ENCODE results near the gene OST4. TPM values are rescaled to one million over a fixed set of nuclear protein-coding genes. Genes with fewer than 3 reads are reported as not detected.

OST4 gene
- total RNA-seq, 6 donors from 2014 or later: 90.4 to 265 (median 176) TPM

GRCh38 chr2:27069436-27069835 lies 2.0 kb downstream of the OST4 start:
- ATAC-seq (ENCODE audit: low FRiP score in 2 of 2): no peak
- WGBS, 2 donors: 90 to 98% methylated on average over 6 of the region's 6 CpGs
- TF ChIP-seq POLR2A (IDR thresholded peaks at IDR 0.05): no peak
- TF ChIP-seq CTCF (IDR thresholded peaks at IDR 0.05): no peak
- no peak for TF ChIP-seq EP300 (IDR thresholded peaks at IDR 0.05)
- no peak for TF ChIP-seq POLR2AphosphoS5 (IDR thresholded peaks at IDR 0.05)
- peaks cover 0 to 38% (median 17%) of the 10 kb centered on the region in 4 donors for H3K36me3 ChIP-seq
- DNase-seq: no peak
- no peaks in the 10 kb centered on the region for H3K9me3 ChIP-seq
- peak overlapping the region in 1 of 4 donors; percentile 95 for H3K4me3 ChIP-seq
- peaks cover 31 to 43% (median 33%) of the 10 kb centered on the region in 4 donors for H3K4me1 ChIP-seq
- no peaks in the 10 kb centered on the region for H3K27me3 ChIP-seq
- peak overlapping the region in 1 of 4 donors; percentile 92 for H3K27ac ChIP-seq

GRCh38 chr2:27067385-27067784 lies 4.1 kb downstream of the OST4 start:
- 95 to 96% methylated on average over 5 of the region's 5 CpGs for WGBS, 2 donors
- Histone ChIP-seq H3K36me3 (peaks cover 0 to 38% (median 17%) of the 10 kb centered on the region in 4 donors), H3K4me1 (peaks cover 27 to 38% (median 28%) of the 10 kb centered on the region in 4 donors), H3K4me3 (no peak overlapping the region), H3K9me3 (no peaks in the 10 kb centered on the region), H3K27me3 (no peaks in the 10 kb centered on the region), H3K27ac (no peak overlapping the region)
- DNase-seq: no peak
- ATAC-seq (ENCODE audit: low FRiP score in 2 of 2): no peak
- TF ChIP-seq EP300 (IDR thresholded peaks at IDR 0.05) (no peak), CTCF (IDR thresholded peaks at IDR 0.05) (no peak), POLR2A (IDR thresholded peaks at IDR 0.05) (no peak), POLR2AphosphoS5 (IDR thresholded peaks at IDR 0.05) (no peak)

GRCh38 chr2:27065128-27065527 lies 6.3 kb downstream of the OST4 start:
- Histone ChIP-seq H3K27ac (no peak overlapping the region), H3K4me3 (no peak overlapping the region), H3K36me3 (peaks cover 0 to 46% (median 17%) of the 10 kb centered on the region in 4 donors), H3K27me3 (no peaks in the 10 kb centered on the region), H3K4me1 (peaks cover 14 to 20% (median 15%) of the 10 kb centered on the region in 4 donors), H3K9me3 (no peaks in the 10 kb centered on the region)
- no peak for ATAC-seq (ENCODE audit: low FRiP score in 2 of 2)
- WGBS, 2 donors: 88 to 91% methylated on average over 3 of the region's 3 CpGs
- no peak for TF ChIP-seq EP300 (IDR thresholded peaks at IDR 0.05)
- no peak for TF ChIP-seq POLR2AphosphoS5 (IDR thresholded peaks at IDR 0.05)
- no peak for TF ChIP-seq POLR2A (IDR thresholded peaks at IDR 0.05)
- no peak for TF ChIP-seq CTCF (IDR thresholded peaks at IDR 0.05)
- no peak for DNase-seq

GRCh38 chr2:27060323-27060722 lies 11.1 kb downstream of the OST4 start:
- Histone ChIP-seq H3K4me1 (no peaks in the 10 kb centered on the region), H3K27ac (no peak overlapping the region), H3K4me3 (no peak overlapping the region), H3K9me3 (no peaks in the 10 kb centered on the region), H3K36me3 (peaks cover 0 to 55% (median 12%) of the 10 kb centered on the region in 4 donors), H3K27me3 (no peaks in the 10 kb centered on the region)
- DNase-seq: no peak
- no peak for ATAC-seq (ENCODE audit: low FRiP score in 2 of 2)
- 92 to 94% methylated on average over 3 of the region's 3 CpGs for WGBS, 2 donors
- TF ChIP-seq POLR2A (IDR thresholded peaks at IDR 0.05) (no peak), EP300 (IDR thresholded peaks at IDR 0.05) (no peak), CTCF (IDR thresholded peaks at IDR 0.05) (no peak), POLR2AphosphoS5 (IDR thresholded peaks at IDR 0.05) (no peak)

- Histone ChIP-seq H3K4me3 (no peak overlapping the region), H3K27ac (no peak overlapping the region), H3K9me3 (no peaks in the 10 kb centered on the region), H3K36me3 (peaks cover 0 to 62% (median 19%) of the 10 kb centered on the region in 4 donors), H3K4me1 (no peaks in the 10 kb centered on the region), H3K27me3 (no peaks in the 10 kb centered on the region)
- DNase-seq: no peak
- TF ChIP-seq EP300 (IDR thresholded peaks at IDR 0.05): no peak
- no peak for TF ChIP-seq POLR2A (IDR thresholded peaks at IDR 0.05)
- no peak for TF ChIP-seq CTCF (IDR thresholded peaks at IDR 0.05)
- no peak for TF ChIP-seq POLR2AphosphoS5 (IDR thresholded peaks at IDR 0.05)
- ATAC-seq (ENCODE audit: low FRiP score in 2 of 2): no peak
- 83 to 91% methylated on average over 11 to 15 of the region's 15 CpGs for WGBS, 2 donors
These were observed 12.2 kb downstream of the OST4 start for GRCh38 chr2:27059141-27059820.

All from upper lobe of left lung (tissue), 6 donors.